Measurements from ENCODE around the gene AUNIP.

AUNIP gene

GRCh38 chr1:25867210-25867991, 8.1 kb upstream of the AUNIP start:
- ATAC-seq (ENCODE audit: insufficient read depth, low read depth) (no peak), DNase-seq (no peak)
- Histone ChIP-seq H3K9ac (ENCODE audit: low read depth, low read length) (no peak overlapping the region), H3K27ac (ENCODE audit: low read length) (no peak overlapping the region), H3K36me3 (ENCODE audit: insufficient read depth, low read length) (no peaks in the 10 kb centered on the region), H3K4me2 (ENCODE audit: insufficient read depth, low read length) (no peak overlapping the region), H3K79me2 (ENCODE audit: insufficient read depth, low read length) (no peaks in the 10 kb centered on the region), H3K4me3 (ENCODE audit: low read depth in 1 of 2, low read length in 2 of 2) (no peak overlapping the region), H2AFZ (ENCODE audit: low read depth, low read length) (no peak overlapping the region), H3K9me3 (ENCODE audit: insufficient read depth, low read length, severe bottlenecking) (no peaks in the 10 kb centered on the region), H4K20me1 (ENCODE audit: insufficient read depth, low read length) (no peaks in the 10 kb centered on the region), H3K27me3 (ENCODE audit: insufficient read depth, low read length, poor library complexity) (no peaks in the 10 kb centered on the region), H3K4me1 (ENCODE audit: insufficient read depth, low read length) (no peaks in the 10 kb centered on the region)
- TF ChIP-seq EZH2 (IDR thresholded peaks at IDR 0.05; ENCODE audit: borderline replicate concordance, low read depth, low read length, severe bottlenecking), result no peak
- no peak for TF ChIP-seq CTCF (IDR thresholded peaks at IDR 0.05; ENCODE audit: borderline replicate concordance, extremely low read depth, low read length, poor library complexity, severe bottlenecking)

- no peaks in the 10 kb centered on the region for H3K9me3 ChIP-seq (ENCODE audit: insufficient read depth, low read length, severe bottlenecking)
- H3K4me2 ChIP-seq (ENCODE audit: insufficient read depth, low read length), result no peak overlapping the region
- no peak overlapping the region for H3K9ac ChIP-seq (ENCODE audit: low read depth, low read length)
- no peaks in the 10 kb centered on the region for H3K79me2 ChIP-seq (ENCODE audit: insufficient read depth, low read length)
- H4K20me1 ChIP-seq (ENCODE audit: insufficient read depth, low read length), result no peaks in the 10 kb centered on the region
- no peaks in the 10 kb centered on the region for H3K27me3 ChIP-seq (ENCODE audit: insufficient read depth, low read length, poor library complexity)
- DNase-seq (no peak), ATAC-seq (ENCODE audit: insufficient read depth, low read depth) (no peak)
- H3K4me1 ChIP-seq (ENCODE audit: insufficient read depth, low read length), result no peaks in the 10 kb centered on the region
- H3K4me3 ChIP-seq (ENCODE audit: low read depth in 1 of 2, low read length in 2 of 2), result no peak overlapping the region
- H3K27ac ChIP-seq (ENCODE audit: low read length), result no peak overlapping the region
- TF ChIP-seq EZH2 (IDR thresholded peaks at IDR 0.05; ENCODE audit: borderline replicate concordance, low read depth, low read length, severe bottlenecking) (no peak), CTCF (IDR thresholded peaks at IDR 0.05; ENCODE audit: borderline replicate concordance, extremely low read depth, low read length, poor library complexity, severe bottlenecking) (no peak)
- no peak overlapping the region for H2AFZ ChIP-seq (ENCODE audit: low read depth, low read length)
- no peaks in the 10 kb centered on the region for H3K36me3 ChIP-seq (ENCODE audit: insufficient read depth, low read length)
These were observed 7.0 kb upstream of the AUNIP start for GRCh38 chr1:25866288-25866687.

GRCh38 chr1:25864434-25864833, 5.2 kb upstream of the AUNIP start:
- ATAC-seq (ENCODE audit: insufficient read depth, low read depth), result no peak
- Histone ChIP-seq H3K9ac (ENCODE audit: low read depth, low read length) (no peak overlapping the region), H3K4me1 (ENCODE audit: insufficient read depth, low read length) (peaks cover 10% of the 10 kb centered on the region), H3K27me3 (ENCODE audit: insufficient read depth, low read length, poor library complexity) (no peaks in the 10 kb centered on the region), H3K27ac (ENCODE audit: low read length) (no peak overlapping the region), H3K36me3 (ENCODE audit: insufficient read depth, low read length) (no peaks in the 10 kb centered on the region), H3K79me2 (ENCODE audit: insufficient read depth, low read length) (peaks cover 6% of the 10 kb centered on the region), H3K4me2 (ENCODE audit: insufficient read depth, low read length) (no peak overlapping the region), H3K4me3 (ENCODE audit: low read depth in 1 of 2, low read length in 2 of 2) (no peak overlapping the region), H2AFZ (ENCODE audit: low read depth, low read length) (no peak overlapping the region), H4K20me1 (ENCODE audit: insufficient read depth, low read length) (no peaks in the 10 kb centered on the region), H3K9me3 (ENCODE audit: insufficient read depth, low read length, severe bottlenecking) (no peaks in the 10 kb centered on the region)
- DNase-seq, result no peak
- no peak for TF ChIP-seq CTCF (IDR thresholded peaks at IDR 0.05; ENCODE audit: borderline replicate concordance, extremely low read depth, low read length, poor library complexity, severe bottlenecking)
- no peak for TF ChIP-seq EZH2 (IDR thresholded peaks at IDR 0.05; ENCODE audit: borderline replicate concordance, low read depth, low read length, severe bottlenecking)
